Keratinocyte (primary cell): ENCODE data around the gene CASP10. TPM values are rescaled to one million over a fixed set of nuclear protein-coding genes. Genes with fewer than 3 reads are reported as not detected.

ENCODE experiments used
- DNase-seq: peaks from one replicate; pipeline ENCODE4 v3.0.0-alpha.2; 2011; ENCODE audit warnings: low read depth, missing footprints, low spot score
- FAIRE-seq: peaks from 2 replicates; lab custom pipeline; 2011; peaks lifted over from hg19 to GRCh38; lab: Jason Lieb, UNC
- H2AFZ ChIP-seq: 2 replicates; pipeline ENCODE4 v1.6.0; 2012; ENCODE audit warnings: low read length, control low read depth, inconsistent platforms; ENCODE audit not compliant: control insufficient read depth
- H3K27ac ChIP-seq: 2 replicates; pipeline ENCODE4 v1.5.1; 2011; ENCODE audit warnings: low read length; ENCODE audit not compliant: control insufficient read depth, insufficient read depth
- H3K27me3 ChIP-seq: 3 replicates; pipeline ENCODE4 v1.6.0; 2011; ENCODE audit warnings: low read length; ENCODE audit not compliant: control insufficient read depth, insufficient read depth; ENCODE audit errors: extremely low read depth
- H3K36me3 ChIP-seq, 2 experiments: 2 replicates in 1 of 2; 3 replicates in 1 of 2; pipeline ENCODE4 v1.5.1; 2011; ENCODE audit warnings: low read length in 2 of 2, mild to moderate bottlenecking in 1 of 2; ENCODE audit not compliant: control insufficient read depth in 2 of 2, insufficient read depth in 2 of 2; ENCODE audit errors: extremely low read depth in 1 of 2
- H3K4me1 ChIP-seq: 3 replicates; pipeline ENCODE4 v1.5.1; 2011; ENCODE audit warnings: low read length; ENCODE audit not compliant: control insufficient read depth, insufficient read depth; ENCODE audit errors: extremely low read depth
- H3K4me2 ChIP-seq: 3 replicates; pipeline ENCODE4 v1.6.0; 2011; ENCODE audit warnings: low read depth, low read length; ENCODE audit not compliant: control insufficient read depth, insufficient read depth; ENCODE audit errors: extremely low read depth
- H3K4me3 ChIP-seq, 3 experiments: fragments of 200-600 bp in 1 of 3; sonication (generic) in 1 of 3; 2 replicates in 2 of 3; 3 replicates in 1 of 3; pipeline ENCODE4 v1.5.1; 2011 to 2016; ENCODE audit warnings: low read length in 3 of 3, mild to moderate bottlenecking in 3 of 3, control low read depth in 2 of 3, inconsistent platforms in 1 of 3, low read depth in 1 of 3, mixed read lengths in 1 of 3, mixed run types in 1 of 3, moderate library complexity in 1 of 3; ENCODE audit not compliant: control insufficient read depth in 2 of 3, insufficient read depth in 2 of 3; ENCODE audit errors: extremely low read depth in 1 of 3
- H3K79me2 ChIP-seq: 2 replicates; pipeline ENCODE4 v1.6.0; 2012; ENCODE audit warnings: low read length; ENCODE audit not compliant: control insufficient read depth, insufficient read depth
- H3K9ac ChIP-seq: 3 replicates; pipeline ENCODE4 v1.6.0; 2011; ENCODE audit warnings: low read length; ENCODE audit not compliant: control insufficient read depth, insufficient read depth; ENCODE audit errors: extremely low read depth
- H3K9me1 ChIP-seq: 3 replicates; pipeline ENCODE4 v1.6.0; 2011; ENCODE audit warnings: low read length; ENCODE audit not compliant: control insufficient read depth, insufficient read depth; ENCODE audit errors: extremely low read depth
- H3K9me3 ChIP-seq: 2 replicates; pipeline ENCODE4 v1.5.1; 2012; ENCODE audit warnings: low read depth, low read length; ENCODE audit not compliant: control insufficient read depth
- H4K20me1 ChIP-seq: 3 replicates; pipeline ENCODE4 v1.6.0; 2011; ENCODE audit warnings: low read length; ENCODE audit not compliant: control insufficient read depth, insufficient read depth; ENCODE audit errors: extremely low read depth
- CTCF ChIP-seq, 3 experiments: IDR thresholded peaks in 1 of 3; conservative IDR thresholded peaks in 1 of 3; optimal IDR thresholded peaks in 1 of 3; 2 replicates in 2 of 3; 3 replicates in 1 of 3; pipeline versions ENCODE3 to v1.5.1; 2011; ENCODE audit warnings: low read length in 3 of 3, mild to moderate bottlenecking in 3 of 3, moderate library complexity in 2 of 3, control low read depth in 1 of 3, inconsistent platforms in 1 of 3; ENCODE audit not compliant: insufficient read depth in 2 of 3; ENCODE audit errors: extremely low read depth in 1 of 3
- EZH2 ChIP-seq: IDR thresholded peaks from one replicate; pipeline ENCODE4 v1.6.1; 2012; ENCODE audit warnings: inconsistent platforms, mild to moderate bottlenecking, low read length, moderate library complexity
- dilution Hi-C: fragments of 300-500 bp; cut with MboI; formaldehyde crosslinking; loops from one replicate; pipeline ENCODE4 v1.7.0; 2020; ENCODE audit warnings: low sequenced_read_pairs; ENCODE audit not compliant: extremely low pct_ligation_motif_present
- polyA plus RNA-seq, 5 experiments: library from polyadenylated mRNA; depleted of rRNA in 3 of 5; stranded (reverse) in 3 of 5; stranded (forward) in 1 of 5; unstranded in 1 of 5; fragments of >200 nt; gene quantifications; 1 replicate in 1 of 5; 2 replicates in 3 of 5; 3 replicates in 1 of 5; pipeline versions ENCODE4 v1.2.1 to v1.2.3, GENCODE V29; 2011 to 2012; ENCODE audit warnings: missing spikeins in 2 of 5, low read depth in 1 of 5, low replicate concordance in 1 of 5

Gene CASP10
- polyA plus RNA-seq, 1 donor (not counting 4 experiments of a cell fraction or from before 2014, with no cell fraction given), result 7.1 TPM

GRCh38 chr2:201233192-201233811 lies 50.4 kb downstream of the CASP10 start:
- peak overlapping the region; percentile 83 for H3K4me2 ChIP-seq
- peaks cover 32% of the 10 kb centered on the region for H3K4me1 ChIP-seq
- H3K9me3 ChIP-seq, result no peaks in the 10 kb centered on the region
- H3K27me3 ChIP-seq, result no peaks in the 10 kb centered on the region
- H2AFZ ChIP-seq, result peak overlapping the region; percentile 82
- dilution Hi-C loops, result no loop called here
- peaks cover 25% of the 10 kb centered on the region for H3K79me2 ChIP-seq
- DNase-seq (peak; percentile 78), FAIRE-seq (peak; percentile 87)
- H3K36me3 ChIP-seq, result peaks cover 0 to 2% of the 10 kb centered on the region in 2 experiments
- H3K4me3 ChIP-seq, result peak overlapping the region; percentile 53 to 84 (median 74)
- no peaks in the 10 kb centered on the region for H3K9me1 ChIP-seq
- TF ChIP-seq EZH2 (no peak), CTCF (optimal IDR thresholded peaks at IDR 0.05 in 1 of 3, IDR thresholded peaks at IDR 0.05 in 1 of 3, conservative IDR thresholded peaks at IDR 0.05 in 1 of 3; ENCODE audit: extremely low read depth in 1 of 3, insufficient read depth in 2 of 3, low read length in 3 of 3) (no peak)
- H4K20me1 ChIP-seq, result no peaks in the 10 kb centered on the region
- H3K27ac ChIP-seq, result peak overlapping the region; percentile 73
- H3K9ac ChIP-seq, result peak overlapping the region; percentile 83

DNA sequence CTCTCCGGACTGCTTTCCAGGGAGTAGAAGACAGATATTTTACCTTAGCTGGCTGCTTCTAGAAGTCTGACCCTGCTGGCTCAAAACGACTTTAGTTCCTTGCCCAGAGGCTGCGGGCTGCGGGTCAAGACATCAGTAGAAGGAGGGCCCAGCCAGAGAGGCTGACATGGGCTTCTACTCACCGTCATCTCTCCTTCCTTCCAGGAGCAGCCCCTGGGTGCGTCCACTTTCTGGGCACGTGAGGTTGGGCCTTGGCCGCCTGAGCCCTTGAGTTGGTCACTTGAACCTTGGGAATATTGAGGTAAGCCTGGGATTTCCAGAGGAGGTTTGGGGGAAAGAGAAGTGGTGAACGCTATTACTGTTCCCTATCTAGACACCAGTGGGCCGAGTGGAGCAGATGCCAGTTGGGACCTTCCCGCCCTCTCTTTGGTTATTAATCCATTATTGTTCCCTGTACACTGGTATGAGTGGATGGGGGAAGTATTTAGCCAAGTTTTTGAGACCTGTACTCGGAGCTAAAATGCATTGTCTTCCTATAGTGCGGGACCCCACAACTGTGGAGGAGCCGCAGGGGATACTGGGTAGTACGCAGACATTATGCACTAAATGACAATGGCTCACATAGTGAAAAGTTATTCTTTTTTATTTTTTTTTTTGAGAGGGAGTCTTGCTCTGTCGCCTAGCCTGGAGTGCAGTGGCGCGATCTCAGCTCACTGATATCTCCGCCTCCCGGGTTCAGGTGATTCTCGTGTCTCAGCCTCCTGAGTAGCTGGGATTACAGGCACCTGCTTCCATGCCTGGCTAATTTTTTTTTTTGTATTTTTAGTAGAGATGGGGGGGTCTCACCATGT lies 51.1 kb downstream of the CASP10 start:
- no peak for DNase-seq
- dilution Hi-C loops, result no loop called here
- peak overlapping the region; percentile 82 for H2AFZ ChIP-seq
- no peak for FAIRE-seq
- no peaks in the 10 kb centered on the region for H3K9me1 ChIP-seq
- H3K4me3 ChIP-seq, result peak overlapping the region; percentile 53 to 84 (median 74)
- no peaks in the 10 kb centered on the region for H4K20me1 ChIP-seq
- H3K4me1 ChIP-seq, result peaks cover 32% of the 10 kb centered on the region
- peak overlapping the region; percentile 83 for H3K4me2 ChIP-seq
- no peaks in the 10 kb centered on the region for H3K9me3 ChIP-seq
- peak overlapping the region; percentile 73 for H3K27ac ChIP-seq
- H3K36me3 ChIP-seq, result peaks cover 0 to 2% of the 10 kb centered on the region in 2 experiments
- H3K9ac ChIP-seq, result peak overlapping the region; percentile 83
- no peak for TF ChIP-seq CTCF (optimal IDR thresholded peaks at IDR 0.05 in 1 of 3, IDR thresholded peaks at IDR 0.05 in 1 of 3, conservative IDR thresholded peaks at IDR 0.05 in 1 of 3; ENCODE audit: extremely low read depth in 1 of 3, insufficient read depth in 2 of 3, low read length in 3 of 3)
- TF ChIP-seq EZH2, result no peak
- no peaks in the 10 kb centered on the region for H3K27me3 ChIP-seq
- peaks cover 25% of the 10 kb centered on the region for H3K79me2 ChIP-seq
